NCI-H1105 (cell line): ENCODE data around the gene SYNGR1.

Experiments used
- DNase-seq: peaks from one replicate; lab custom pipeline; 2025; lab: John Stamatoyannopoulos, UW

The SYNGR1 gene

DNA sequence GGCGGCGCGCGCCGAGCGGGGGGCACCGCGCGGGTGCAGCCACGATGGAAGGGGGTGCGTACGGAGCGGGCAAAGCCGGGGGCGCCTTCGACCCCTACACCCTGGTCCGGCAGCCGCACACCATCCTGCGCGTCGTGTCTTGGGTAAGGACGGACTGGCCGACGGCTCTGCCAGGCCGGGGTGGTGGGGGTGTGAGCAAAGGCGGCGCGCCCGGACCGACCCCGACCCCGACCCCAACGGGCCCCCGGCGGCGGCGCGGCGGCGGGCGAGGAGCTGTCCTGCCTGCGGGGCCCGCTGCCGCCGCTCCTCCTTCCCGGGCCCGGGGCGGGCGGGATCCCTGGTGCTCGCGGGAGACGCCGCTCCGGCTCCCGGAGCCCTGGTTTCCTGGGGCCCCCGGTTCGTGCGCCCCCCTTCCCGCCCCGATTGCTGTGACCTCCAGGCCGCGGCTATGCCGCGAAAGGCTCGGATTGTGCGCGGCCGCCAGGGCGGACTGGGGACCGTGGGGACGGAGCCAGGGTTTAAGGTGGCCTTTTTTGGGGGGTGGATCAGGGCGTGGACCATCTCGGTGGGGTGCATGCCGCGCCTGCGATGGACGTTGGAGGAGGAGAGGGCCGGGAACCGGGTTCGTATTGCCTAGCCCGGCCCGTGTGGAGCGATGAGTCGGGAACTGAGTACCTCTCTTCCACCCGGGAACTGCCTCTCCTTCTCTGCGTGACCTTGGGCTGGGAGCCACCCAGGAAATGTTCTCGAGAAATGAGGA, at the start of gene SYNGR1:
SYNGR1 (plus strand) TSS at position 25 of the 760 bp plus-strand sequence; CDS start at position 45, 20 bp downstream.
- DNase-seq = no peak

GRCh38 chr22:39300186-39300830, 49.5 kb upstream of the SYNGR1 start:
- DNase-seq = no peak

- DNase-seq = no peak
Measured at GRCh38 chr22:39301108-39301507, 48.7 kb upstream of the SYNGR1 start.

- DNase-seq = no peak
Measured at GRCh38 chr22:39301926-39302325, 47.9 kb upstream of the SYNGR1 start.

- DNase-seq = no peak
Measured at GRCh38 chr22:39302431-39302960, 47.3 kb upstream of the SYNGR1 start.

DNA sequence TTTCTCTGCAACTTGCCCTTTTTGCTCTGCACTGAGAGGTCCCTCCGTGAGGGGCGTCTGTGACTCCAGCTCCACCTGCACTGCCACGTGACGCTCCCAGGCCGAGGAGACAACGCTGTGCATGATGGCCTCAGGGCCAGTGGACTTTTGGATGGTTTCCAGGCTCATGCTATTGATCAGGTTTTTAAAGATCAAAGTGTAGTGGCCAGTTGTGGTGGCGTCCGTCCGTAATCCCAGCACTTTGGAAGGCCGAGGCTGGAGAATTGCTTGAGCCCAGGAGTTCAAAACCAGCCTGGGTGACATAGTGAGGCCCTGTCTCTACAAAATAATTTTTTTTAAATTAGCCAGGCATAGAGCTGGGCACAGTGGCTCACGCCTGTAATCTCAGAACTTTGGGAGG, 46.4 kb upstream of the SYNGR1 start:
- no peak for DNase-seq

DNA sequence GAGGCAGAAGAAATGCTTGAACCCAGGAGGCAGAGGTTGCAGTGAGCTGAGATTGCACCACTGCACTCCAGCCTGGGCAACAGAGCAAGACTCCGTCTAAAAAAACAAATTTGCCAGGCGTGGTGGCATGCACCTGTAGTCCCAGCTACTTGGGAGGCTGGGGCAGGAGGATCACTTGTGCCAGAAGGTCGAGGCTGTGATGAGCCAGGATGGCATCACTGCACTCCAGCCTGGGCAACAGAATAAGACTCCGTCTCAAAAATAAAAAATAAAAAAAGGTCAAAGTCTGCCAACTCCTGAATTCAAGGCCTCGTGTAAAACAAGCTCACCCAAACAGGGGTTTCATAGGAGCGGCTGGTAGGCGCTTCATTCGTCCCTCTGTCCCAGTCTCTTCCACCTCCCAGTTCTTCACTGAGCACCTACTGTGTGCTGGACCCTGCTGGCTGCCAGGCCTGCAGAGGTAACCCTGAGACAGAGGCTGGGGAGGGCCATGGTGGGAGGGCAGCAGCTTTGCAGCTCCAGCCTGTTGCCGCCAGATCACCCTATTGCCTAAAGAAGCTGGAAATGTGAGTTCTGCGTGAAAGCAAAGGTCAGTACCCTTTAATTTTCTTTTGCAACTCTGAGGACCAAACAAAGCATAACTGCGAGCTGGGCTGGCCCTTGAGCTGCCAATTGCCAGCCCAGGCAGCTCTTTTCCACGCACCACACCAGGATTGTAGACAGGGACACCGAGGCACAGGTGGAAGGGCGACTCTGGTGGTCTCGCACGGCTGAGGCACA, 45.7 kb upstream of the SYNGR1 start:
- DNase-seq = no peak

DNA sequence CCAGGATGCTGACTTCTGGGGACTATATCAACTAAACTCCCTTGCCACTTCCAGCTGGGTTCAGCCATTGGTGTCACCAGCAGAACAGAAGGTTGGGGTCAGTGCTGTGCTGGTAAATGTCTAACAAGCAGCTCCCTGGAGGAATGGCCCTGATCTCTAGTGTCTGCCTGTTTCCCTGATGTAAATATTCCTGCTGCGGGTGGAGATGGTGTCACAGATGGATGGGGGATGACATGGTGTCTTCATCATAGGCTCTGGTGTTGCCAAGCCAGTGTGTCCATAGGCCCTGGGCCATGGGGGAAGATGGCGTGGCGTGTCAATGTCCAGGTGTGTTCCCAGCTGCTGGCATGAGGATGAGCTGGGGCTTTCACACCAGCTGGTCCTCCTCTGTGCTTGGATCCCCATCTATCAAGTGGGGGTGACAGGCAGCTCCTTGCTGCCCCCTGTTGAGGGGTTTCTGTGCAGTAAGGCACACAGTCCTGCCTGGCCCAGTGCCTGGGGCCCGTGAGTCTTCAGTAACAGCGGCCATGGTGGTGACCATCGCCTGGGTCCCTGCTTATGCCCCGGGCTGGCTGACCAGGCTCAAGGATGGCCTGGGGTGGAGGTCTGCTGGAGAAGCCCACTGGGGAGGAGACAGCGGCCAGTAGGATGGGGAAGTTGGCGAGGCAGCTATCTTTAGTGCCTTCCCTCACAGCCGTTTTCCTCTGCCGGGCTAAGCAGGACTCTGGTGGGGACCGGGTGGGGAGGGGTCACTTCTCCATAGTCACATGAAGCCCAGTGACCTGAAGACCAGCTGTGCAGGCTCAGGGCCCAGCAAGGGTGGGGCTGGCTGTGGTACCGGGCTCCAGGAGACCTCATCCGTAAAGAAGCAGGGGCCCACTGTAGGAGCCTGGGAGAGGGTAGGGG, 43.1 kb upstream of the SYNGR1 start:
- DNase-seq = no peak

DNA sequence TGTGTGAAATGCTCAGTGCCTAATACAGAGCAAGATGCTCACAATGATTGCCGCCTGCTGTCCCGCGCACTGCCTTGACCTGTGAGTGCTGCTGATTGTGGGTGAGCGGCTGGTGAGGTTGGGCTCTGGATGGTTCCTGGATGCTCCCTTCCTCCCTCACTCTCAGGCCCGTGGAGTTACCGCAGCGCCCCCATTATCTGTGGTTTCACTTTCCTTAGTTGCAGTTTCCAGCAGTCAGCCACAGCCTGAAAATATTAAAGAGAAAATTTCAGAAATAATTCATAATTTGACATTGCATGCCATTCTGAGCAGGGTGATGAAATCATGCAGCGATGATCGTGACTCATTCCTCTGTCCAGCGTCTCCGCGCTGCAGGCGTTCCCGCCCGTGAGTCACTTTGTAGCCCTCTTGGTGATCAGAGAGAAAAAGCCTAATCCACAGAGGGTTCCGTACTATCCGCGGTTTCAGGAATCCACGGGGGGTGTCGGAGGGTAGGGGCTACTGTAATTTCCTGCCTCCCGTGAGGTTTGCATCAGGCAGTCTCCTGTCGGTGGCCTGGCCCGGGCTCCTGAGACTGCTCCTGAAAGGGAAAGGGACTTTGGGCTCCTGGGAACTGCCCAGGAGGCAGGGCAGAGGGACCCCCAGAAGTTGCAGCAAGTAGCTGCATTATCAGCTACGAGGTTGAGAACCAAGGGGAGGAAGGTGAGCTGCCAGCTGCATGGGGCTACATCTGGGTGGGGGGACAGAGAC, 41.0 kb upstream of the SYNGR1 start:
- DNase-seq = no peak

- DNase-seq = no peak
Measured at GRCh38 chr22:39309364-39309861, 40.4 kb upstream of the SYNGR1 start.

- DNase-seq = no peak
Measured at GRCh38 chr22:39309881-39310714, 39.7 kb upstream of the SYNGR1 start.

GRCh38 chr22:39311592-39312400, 38.0 kb upstream of the SYNGR1 start:
- DNase-seq = no peak

DNA sequence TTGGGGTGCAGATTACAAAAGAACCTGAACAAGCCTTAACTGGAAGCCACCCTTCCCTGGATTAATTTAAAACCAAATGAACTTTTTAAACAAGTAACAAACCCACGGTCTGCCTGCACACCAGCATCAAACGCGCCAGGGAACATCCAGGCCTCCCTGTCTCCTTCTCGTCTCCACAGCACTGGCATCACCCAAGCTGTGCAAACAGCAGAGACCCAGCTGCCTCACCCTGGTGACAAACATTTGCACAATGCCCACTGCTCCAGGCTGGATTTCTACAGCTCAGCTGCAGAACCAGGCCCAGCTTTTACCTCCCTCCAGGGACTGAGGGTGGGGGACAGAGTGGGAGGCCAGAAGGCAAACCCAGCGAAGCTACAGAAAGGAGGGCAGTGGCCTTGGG, 37.4 kb upstream of the SYNGR1 start:
- DNase-seq = no peak

DNA sequence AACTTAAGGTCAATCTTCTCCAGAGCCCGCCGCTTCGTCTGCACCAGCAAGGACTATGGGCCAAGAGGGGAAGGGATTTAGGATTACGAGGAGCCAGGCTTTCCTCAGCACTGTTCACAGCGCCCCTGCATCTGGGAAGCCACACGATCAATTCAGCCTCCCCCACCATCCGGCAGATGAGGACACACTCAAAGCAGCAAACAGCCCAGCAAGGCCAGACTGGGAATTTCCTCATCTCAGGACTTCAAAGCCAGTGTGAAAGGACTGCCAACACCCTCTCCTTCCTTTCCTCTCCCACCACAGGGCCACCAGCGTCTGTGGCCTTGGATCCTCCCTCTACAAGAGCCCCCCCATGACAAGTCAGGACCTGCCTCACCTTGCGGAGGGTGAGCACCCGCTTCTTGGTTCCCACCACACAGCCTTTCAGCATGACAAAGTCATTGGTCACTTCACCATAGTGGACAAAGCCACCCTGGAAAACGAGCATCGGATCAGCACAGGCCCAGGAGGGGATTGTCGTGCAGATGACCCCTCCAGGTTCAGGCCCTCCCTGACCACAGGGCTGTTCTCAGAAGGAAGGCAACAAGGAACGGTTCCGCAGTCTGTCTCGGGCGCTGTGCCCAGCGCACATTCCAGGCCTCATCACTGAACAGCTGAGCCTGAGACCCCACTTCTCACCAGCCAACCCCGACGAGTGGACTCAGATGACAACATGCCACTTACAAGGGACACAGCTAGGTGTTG, 36.4 kb upstream of the SYNGR1 start:
- DNase-seq = no peak

GRCh38 chr22:39314251-39314971, 35.4 kb upstream of the SYNGR1 start:
- no peak for DNase-seq

DNA sequence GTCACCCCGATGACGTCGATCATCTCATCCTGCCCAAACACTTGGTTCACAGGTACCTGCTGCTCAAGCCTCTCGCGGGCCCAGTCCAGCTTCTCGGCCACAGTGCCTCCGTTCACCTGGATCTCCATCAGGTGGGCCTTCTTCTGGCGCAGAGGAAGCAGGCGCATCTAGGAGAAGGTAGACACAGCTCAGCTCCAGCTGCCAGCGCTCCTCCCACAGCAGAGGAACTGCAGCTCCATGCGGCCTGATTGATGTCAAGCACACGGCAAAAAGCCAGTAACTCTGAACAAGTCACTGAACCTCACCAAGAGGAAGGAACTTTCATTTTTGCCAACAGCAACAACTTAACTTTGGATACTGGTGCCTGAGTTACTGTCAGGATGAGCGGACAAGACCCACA, 34.4 kb upstream of the SYNGR1 start:
- DNase-seq = no peak

DNA sequence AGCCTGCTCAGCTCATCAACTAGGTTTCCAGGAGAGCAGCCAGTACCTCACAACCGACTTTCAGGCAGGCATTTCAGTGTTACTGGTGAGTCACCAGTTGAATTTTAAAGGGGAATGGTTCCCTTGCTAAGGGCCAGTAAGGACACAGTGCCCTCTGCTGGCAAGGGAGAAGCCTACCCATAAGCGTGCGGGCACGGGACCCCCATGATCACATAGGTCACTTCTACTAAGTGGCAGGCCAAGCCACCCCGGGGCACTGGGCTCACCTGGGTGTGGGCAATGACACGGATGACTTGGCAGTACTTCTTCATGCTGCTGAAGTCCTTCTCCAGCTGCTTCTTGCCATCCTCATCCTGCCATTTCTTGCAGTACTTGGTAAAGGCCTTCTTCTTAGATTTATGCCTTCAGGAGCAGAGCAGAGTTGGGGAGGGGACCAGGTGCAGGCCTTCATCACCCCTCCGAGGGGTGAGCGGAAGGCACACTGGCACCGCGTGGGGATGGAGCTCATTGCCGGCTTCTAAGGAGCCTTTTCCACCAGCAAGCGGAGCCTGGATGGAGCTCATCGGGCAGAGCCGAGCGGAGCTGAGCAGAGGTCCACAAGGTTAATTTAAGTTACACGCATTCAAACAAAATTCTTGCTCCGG, 33.2 kb upstream of the SYNGR1 start:
- DNase-seq = no peak
